ENCODE results near the gene NAT8.
"Not testable (repeated sequence)": the region's sequence is repeated elsewhere in the genome, so short reads cannot be mapped to it uniquely, and the experiment has no call there.

Gene NAT8

GRCh38 chr2:73642338-73643018, at the start of gene NAT8:
TSS of gene NAT8 (minus strand) at chr2:73642422. CDS start at chr2:73641628, 794 bp downstream.
- no peak for DNase-seq

GRCh38 chr2:73690372-73691088, 48.3 kb upstream of the NAT8 start:
- DNase-seq = peak; percentile 9 to 47

- DNase-seq = not testable (repeated sequence)
Measured at GRCh38 chr2:73688494-73688893, 46.3 kb upstream of the NAT8 start.

- DNase-seq = no peak
Measured at GRCh38 chr2:73685764-73686438, 43.7 kb upstream of the NAT8 start.

GRCh38 chr2:73684905-73685304, 42.7 kb upstream of the NAT8 start:
- DNase-seq = not testable (repeated sequence)

- DNase-seq = not testable (repeated sequence)
Measured at GRCh38 chr2:73684325-73684724, 42.1 kb upstream of the NAT8 start.

GRCh38 chr2:73679951-73680571, 37.8 kb upstream of the NAT8 start:
- peak; percentile 14 to 68 for DNase-seq

- DNase-seq = not testable (repeated sequence)
Measured at GRCh38 chr2:73679237-73679636, 37.0 kb upstream of the NAT8 start.

GRCh38 chr2:73678008-73678407, 35.8 kb upstream of the NAT8 start:
- DNase-seq = not testable (repeated sequence)

GRCh38 chr2:73676211-73676610, 34.0 kb upstream of the NAT8 start:
- DNase-seq = not testable (repeated sequence)

GRCh38 chr2:73674696-73675157, 32.5 kb upstream of the NAT8 start:
- not testable (repeated sequence) for DNase-seq

- not testable (repeated sequence) for DNase-seq
Measured at GRCh38 chr2:73669976-73670375, 27.8 kb upstream of the NAT8 start.

- DNase-seq = not testable (repeated sequence)
Measured at GRCh38 chr2:73667239-73667638, 25.0 kb upstream of the NAT8 start.

GRCh38 chr2:73654175-73654574, 12.0 kb upstream of the NAT8 start:
- no peak for DNase-seq

GRCh38 chr2:73652348-73652747, 10.1 kb upstream of the NAT8 start:
- DNase-seq = no peak

- DNase-seq = no peak
Measured at GRCh38 chr2:73651591-73652230, 9.5 kb upstream of the NAT8 start.

- DNase-seq = not testable (repeated sequence)
Measured at GRCh38 chr2:73647690-73648089, 5.5 kb upstream of the NAT8 start.

GRCh38 chr2:73641767-73642062, 507 bp downstream of the NAT8 start:
- DNase-seq = no peak

- DNase-seq = no peak
Measured at GRCh38 chr2:73640946-73641766, 1.1 kb downstream of the NAT8 start.

GRCh38 chr2:73640511-73640911, 1.7 kb downstream of the NAT8 start:
- DNase-seq = no peak

GRCh38 chr2:73638429-73638828, 3.8 kb downstream of the NAT8 start:
- no peak for DNase-seq

GRCh38 chr2:73636977-73637376, 5.2 kb downstream of the NAT8 start:
- not testable (repeated sequence) for DNase-seq

All from inflammatory macrophage treated with lipopolysaccharide for 1 hour (primary cell).